Measurements from ENCODE around the gene CD226.

The CD226 gene

DNA sequence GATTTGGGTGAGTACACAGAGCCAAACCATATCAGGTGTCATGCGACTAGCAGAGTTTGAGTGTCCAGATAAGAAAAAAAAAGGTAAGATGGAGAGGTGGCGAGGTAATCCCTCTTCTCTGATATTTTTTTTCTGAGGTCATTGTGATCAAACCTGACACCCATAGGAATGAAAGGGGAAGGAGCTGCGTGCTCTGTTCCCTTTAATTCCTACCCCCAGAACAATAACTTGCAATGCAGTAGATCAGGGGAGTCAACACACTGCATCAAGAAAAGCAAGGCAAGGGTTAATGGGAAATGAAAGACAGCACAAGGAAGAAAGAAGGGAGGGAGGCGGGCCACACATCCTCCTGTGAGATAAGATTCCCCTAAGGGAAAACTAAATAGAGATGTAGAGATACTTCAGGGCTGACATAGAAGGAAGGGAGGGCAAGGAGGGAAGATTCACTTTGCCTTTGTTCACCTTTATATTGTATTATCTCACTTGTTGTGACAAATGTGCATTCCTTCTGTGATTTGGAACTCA, 132.8 kb downstream of the CD226 start:
- no peak for DNase-seq (ENCODE audit: low read depth)

DNA sequence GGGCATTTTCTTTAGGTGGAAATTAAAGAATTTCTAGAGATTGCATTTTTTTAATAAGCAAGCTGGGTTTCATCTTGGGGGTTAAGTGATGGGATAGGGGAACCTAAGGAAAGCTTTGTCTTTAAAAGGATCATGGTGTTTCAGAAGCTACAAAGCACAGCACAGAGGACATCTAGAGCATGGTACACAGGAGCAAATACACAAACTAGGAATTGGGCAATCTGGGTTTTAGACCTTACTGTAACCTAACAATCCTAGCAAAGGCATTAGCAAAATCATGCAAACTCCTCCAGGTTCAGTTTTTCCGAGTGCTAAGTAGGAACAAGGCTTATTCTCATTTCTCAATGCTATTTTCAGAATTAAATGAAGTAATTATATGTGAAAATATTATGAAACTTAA, 134.1 kb downstream of the CD226 start:
- no peak for DNase-seq (ENCODE audit: low read depth)

DNA sequence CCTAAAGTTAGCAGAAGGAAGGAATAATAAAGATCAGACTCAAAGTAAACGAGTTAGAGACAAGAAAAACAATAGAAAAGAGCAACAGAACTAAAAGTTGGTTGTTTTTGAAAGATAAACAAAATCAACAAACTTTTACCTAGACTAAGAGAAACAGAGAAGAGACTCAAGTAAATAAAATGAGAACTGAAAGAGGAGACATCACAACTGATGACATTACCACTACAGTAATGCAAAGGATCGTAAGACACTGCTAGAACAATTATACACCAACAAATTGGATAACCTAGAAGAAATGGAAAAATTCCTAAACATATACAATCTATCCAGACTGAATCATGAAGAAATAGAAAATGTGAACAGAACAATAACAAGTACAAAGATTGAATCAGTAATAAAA, 139.3 kb downstream of the CD226 start:
- no peak for DNase-seq (ENCODE audit: low read depth)

DNA sequence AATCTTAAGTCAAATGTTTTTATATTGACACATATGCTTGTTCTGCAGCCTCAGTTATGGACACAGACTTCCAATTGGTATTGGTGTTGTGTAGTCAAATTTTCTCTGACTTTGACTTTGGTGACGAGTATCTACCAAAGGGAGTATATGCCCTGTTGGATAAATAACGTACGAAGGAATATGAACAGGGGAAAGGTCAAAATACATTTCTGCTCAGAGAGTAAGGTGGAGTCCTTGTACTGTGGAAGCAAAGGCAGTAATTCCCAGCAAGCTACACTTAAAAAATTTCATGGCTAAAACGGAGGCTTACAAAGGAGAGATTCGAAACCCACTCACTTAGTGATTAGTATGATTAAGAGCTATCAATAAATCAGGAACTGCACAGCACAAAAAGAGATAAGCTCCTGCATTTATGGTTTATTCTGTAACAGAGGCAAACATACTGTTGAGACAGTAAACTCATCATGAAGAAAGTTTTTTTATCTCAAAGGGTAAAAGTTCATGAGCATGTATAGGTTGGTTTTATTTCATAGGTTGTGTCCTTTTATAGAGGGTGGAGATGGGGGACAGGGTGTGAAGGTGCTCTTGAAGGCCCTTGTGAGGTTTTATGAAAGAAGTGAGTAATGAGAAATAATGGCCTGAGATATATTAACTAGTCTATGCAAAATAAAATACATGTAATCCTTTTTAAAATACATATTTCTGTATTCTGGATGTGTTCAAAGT, 142.7 kb downstream of the CD226 start:
- DNase-seq (ENCODE audit: low read depth), result no peak
